CD4-positive, alpha-beta T cell treated with Interleukin-12 subunit alpha and Interleukin-12 subunit beta, for 1 hour (primary cell): Measurements from ENCODE around the gene PPIB.
"Not testable (repeated sequence)": the region's sequence is repeated elsewhere in the genome, so short reads cannot be mapped to it uniquely, and the experiment has no call there.

ENCODE experiments used
- DNase-seq: peaks from one replicate; pipeline ENCODE4 v3.0.0-alpha.2; 2020

The PPIB gene

DNA sequence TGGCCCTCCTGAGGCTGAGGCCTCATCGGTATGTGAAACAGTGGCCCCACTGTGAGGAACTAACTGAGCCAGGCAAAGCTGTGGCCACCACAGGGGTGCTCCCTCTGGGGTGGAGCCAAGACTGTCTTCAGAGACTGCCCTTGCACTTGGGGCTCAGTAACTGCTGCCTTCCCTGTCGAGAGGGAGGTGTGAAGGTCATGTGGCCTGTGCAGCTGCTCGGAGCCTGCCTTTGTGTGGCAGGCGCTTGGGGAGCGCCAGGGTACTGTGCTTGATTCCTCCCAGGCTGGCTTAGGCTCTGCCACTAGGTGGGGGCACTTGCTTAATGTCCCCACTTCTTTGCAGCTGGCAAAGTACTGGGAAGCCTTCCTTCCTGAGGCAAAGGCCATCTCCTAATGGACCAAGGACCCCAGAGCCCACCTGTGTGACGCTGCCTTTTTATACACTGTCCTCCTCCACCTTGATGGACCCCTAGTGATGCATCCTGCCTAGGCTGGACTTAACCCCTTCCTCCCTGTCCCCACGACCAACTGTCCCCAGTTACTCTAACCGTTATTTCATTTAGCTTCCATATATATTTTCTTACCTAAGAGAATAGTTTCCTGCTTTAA is 25.5 kb downstream of the PPIB start:
- DNase-seq, result no peak

DNA sequence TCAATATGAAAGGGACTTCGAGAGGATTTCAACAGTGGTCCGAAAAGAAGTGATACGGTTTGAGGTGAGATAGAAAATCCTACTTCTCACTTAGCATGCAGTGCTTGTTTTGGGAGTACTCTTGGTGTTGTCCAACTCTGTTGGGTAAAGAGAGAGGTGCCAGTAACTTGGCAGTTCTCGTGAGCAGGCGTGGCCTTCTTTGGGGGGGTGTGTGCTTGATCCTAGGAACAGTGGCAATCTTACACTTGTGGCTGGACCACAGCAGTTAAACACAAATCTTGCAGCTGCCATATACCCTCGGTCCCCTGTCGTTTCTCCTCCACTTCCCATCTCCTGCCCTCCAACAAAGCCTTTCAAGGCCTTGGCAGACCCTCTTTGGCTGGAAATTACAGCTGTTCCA is 26.5 kb downstream of the PPIB start:
- no peak for DNase-seq

DNA sequence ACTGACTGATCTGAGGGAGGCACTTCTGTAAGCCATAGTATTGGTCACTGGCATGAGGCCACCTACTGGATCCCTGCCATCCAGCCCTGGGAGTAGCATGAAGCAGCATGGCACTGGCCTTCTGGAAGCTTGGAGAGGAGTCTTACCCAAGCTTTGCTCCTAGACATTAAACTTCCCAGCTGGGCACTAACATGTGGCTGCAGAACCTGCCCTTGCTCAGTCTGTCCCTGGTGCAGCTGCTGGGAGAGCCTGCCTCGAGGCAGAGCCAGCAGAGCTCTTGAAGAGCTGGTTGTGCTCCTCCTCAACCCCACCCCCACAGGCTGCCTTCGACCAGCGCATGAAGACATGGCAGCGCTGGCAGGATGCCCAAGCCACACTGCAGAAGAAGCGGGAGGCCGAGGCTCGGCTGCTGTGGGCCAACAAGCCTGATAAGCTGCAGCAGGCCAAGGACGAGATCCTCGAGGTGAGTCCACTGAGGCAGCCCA is 28.4 kb downstream of the PPIB start:
- DNase-seq, result no peak

DNA sequence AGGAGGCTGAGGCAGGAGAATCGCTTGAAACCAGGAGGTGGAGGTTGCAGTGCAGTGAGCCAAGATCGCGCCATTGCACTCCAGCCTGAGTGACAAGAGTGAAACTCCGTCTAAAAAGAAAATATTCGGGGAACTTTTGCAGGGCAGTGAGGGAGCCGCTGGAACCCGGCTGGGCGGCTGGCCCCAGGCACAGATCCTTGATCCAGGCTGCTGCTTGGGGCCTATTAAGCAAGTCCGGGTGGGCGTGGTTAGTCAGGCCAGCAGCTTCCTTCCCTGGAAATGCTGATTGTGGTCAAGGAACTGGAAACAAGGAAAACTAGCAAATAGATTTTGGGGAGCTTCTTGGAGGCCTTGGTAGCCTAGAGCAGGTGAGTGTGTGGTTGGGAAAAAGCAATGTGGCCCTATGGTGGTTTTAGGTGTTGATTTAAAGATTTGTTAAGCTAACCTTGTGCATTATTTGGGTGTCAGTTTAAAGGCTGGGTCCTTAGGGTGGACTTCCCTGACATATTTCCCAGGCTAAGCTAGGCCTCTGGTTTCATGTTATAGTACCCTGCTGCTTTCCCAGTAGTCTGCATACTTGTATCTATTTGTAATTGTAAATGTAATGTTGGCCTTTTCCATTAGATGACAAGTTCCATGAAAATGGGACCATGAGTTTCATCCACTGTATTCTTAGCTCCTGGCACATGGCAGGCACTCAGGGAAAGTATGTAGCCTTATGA is 29.0 kb downstream of the PPIB start:
- no peak for DNase-seq

DNA sequence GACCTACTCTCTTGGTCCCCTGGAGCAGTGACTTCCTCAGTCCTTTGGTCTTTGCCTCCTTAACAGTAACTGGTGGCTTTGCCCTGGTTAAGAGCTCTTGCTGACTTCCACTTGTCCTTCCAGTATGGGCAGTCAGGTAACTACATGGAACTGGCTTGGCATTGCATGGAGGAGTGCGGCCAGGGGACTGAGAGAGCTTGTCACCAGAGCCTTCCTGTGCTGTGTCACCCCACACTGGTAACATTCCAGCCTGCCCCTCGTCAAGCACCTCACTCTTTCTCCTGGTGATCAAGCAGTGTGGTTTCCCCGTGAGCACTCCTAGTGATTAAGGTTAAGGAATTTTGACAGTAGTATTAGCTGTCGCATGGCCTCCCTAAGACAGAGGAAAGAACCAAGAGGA is 30.6 kb downstream of the PPIB start:
- DNase-seq, result no peak

DNA sequence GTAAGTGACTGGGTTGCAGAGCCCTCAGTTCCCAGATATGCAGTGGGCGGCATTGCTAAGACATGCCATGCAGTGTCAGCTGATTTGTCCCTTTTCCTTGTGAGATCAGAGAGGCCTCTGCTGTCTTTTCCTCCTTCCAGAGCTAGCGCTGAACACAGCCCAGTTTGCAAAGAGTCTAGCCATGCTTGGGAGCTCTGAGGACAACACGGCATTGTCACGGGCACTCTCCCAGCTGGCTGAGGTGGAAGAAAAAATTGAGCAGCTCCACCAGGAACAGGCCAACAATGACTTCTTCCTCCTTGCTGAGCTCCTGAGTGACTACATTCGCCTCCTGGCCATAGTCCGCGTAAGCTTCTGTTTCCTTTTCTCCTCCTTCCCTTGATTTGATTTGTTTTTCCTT is 31.3 kb downstream of the PPIB start:
- no peak for DNase-seq

DNA sequence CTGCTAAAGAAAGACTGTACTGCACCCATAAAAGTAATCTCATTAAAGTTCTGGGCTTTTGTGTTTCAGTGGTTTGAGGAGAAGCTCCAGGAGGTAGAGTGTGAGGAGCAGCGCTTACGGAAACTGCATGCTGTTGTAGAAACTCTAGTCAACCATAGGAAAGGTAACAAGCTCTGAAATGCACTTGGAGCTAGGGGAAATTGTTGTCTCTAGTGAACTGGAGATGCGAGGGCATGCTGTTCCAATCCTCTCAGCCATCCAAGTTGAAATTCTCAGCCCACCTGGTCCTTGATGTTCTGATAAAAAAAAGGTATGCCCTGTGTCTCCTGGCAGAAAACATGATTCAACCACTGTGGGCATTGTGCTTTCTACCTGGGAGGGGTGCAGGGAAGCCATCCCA is 32.7 kb downstream of the PPIB start:
- no peak for DNase-seq

DNA sequence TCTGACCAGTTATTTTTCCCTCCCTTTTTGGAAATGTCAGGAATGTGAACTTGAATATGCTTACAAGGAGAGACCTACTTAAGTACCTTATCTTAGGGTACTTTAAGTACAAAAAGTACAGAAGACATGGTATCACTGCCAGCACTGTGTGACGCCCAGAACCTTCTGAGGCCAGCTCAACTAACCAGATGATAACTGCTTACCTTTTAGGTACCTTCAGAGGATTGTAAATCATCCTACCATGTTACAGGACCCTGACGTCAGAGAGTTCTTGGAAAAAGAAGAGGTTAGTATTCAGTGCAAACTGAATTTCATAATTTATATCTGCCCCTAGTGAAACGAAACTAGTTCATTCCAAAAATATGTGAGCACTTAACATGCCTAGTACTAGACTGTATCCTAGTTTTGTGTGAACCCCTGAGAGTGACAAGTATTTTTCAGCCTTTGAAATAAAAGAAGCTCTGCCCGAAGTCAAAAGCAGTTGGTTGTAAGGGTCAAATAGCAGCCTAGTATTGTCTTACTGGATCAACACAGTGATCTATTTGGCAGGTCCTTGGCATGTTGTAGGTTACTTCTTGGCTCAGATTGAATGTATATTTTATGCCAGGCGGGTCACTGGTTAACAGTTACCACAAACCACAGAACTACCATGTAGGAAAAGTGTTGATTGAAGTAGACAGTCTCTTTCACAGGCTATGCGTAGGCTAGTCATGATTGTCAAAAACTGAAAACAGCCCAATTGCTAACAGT is 35.1 kb downstream of the PPIB start:
- no peak for DNase-seq

DNA sequence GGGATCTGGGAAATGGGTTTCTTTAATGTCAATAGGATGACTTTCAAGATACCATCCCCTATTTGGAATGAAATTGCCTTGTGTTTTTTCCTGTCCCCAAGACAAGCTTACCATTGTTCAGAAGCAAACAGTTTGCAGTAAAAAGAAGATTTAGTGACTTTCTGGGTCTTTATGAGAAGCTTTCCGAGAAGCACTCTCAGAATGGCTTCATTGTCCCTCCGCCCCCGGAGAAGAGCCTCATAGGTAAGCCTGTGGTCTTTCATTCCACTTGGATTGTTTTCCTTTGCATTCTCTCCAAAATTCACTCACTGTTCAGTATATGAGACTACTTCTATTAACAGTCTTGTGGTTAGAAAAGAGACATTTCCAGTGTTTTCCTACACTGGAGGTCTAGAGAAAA is 36.8 kb downstream of the PPIB start:
- no peak for DNase-seq

DNA sequence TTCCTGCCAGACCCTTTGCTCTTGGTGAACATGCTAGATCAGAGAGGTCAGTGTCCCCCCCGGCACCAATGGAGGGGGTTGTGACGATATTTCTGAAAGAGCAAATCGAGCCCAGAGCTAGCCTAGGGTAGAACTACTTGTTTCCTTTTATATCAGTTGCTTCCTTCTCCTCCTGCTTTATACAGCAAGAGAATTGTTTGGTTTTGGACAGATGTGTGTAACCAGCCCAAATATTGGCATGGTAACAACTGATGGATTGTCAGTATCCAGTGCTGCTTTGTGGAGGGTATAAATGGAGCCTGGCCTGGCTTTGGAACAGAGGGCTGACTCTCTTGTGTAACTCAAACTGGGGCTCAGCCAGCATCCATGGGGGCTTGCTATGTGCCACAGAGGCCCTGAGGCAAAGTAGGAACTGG is 39.9 kb downstream of the PPIB start:
- no peak for DNase-seq

DNA sequence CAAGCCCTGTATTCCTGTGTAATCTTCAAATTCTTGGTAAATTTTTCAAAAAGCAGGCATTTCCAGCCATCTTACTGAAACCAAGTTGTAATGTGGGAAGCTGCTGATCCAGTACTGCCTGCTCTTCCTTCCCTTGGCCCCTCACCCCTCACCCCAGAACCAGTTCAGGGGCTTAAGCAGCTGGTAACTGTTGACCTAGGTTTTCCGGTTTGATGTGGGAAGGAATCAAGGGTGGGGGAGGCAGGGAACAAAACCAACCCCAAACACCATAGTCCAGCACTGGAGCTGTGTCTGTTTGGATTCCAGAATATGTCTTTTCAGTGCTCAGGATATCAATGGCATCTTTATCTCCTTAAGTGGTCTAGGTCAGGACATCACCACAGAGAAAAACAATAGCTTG is 40.4 kb downstream of the PPIB start:
- no peak for DNase-seq

DNA sequence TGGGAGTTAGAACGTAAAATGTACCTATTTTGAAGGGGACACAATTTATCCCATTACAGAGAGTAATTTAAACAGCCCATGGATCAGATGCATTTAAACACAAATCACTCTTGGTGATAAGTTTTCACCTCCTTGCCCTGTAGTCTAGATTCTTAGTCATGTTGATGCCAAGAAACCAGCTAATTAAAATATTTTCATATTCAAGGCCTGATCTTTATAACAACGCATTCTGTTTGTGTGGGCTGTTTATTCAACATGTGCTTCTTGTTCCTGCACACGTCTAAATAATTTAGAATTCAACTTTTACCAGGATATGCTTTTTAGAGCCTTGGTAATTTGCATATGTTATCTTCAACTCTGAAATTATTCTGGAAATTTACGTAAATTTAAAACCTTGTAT is 41.2 kb downstream of the PPIB start:
- no peak for DNase-seq

DNA sequence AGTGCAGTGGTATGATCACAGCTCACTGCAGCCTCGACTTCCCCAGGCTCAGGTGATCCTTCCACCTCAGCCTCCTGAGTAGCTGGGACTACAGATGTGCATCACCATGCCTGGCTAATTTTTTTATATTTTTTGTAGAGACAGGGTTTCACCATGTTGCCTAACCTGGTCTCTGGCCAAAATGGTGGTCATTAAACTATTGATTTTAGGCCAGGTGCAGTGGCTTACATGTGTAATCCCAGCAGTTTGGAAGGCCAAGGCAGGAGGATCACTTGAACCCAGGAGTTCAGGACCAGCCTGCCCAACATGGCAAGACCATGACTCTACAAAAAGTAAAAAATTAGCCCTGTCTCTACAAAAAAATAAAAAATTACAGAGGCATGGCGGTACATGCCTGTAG is 42.5 kb downstream of the PPIB start:
- not testable (repeated sequence) for DNase-seq

DNA sequence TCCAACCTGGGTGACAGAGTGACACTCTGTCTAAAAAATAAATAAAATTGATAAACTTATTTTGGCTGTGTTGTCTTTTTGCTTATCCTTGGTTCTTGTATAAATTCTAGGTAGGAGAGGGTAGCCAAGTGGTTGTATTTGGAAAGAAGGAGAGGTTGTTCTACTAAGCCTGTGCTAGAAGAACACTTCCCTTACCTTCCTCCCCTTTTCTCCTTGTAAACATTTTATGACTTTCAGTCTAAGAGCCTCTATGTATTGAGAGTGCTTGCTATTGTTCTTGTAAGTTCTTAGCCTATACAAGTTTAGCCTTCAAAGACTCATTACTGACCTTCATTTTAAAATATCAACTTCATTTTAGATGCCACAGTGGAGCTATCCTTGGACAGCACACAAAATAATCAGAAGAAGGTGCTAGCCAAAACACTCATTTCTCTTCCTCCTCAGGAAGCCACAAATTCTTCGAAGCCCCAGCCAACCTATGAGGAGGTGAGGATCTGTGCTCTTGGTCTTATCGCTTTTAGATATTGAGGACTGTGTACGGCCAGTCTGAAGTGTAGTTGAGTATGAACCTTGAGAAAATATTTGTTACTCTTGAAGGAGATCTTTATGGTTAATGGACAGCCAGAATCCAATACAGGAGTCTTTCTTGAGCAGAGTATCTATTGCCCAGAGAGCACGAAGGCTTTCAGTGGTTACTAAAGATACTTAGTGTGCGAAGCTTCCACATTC is 44.9 kb downstream of the PPIB start:
- DNase-seq, result no peak

DNA sequence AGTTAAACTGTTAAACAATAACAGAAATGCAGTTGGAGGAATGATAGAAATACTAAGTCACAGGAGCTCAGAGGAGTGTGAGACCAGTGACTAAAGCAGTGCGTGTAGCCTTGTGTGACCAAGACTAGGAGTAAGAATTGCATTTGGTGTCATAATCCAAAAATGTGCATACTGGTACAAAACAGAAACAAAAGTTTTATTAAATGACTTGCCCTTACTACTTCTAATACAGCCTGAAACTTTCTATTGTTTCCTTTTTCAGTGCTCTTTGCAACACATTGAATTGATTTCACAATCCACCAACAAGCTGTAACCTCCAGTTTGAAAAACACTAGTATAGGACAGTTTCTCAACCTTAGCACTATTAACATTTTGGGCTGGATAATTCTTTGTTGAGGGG is 49.9 kb downstream of the PPIB start:
- DNase-seq, result no peak

DNA sequence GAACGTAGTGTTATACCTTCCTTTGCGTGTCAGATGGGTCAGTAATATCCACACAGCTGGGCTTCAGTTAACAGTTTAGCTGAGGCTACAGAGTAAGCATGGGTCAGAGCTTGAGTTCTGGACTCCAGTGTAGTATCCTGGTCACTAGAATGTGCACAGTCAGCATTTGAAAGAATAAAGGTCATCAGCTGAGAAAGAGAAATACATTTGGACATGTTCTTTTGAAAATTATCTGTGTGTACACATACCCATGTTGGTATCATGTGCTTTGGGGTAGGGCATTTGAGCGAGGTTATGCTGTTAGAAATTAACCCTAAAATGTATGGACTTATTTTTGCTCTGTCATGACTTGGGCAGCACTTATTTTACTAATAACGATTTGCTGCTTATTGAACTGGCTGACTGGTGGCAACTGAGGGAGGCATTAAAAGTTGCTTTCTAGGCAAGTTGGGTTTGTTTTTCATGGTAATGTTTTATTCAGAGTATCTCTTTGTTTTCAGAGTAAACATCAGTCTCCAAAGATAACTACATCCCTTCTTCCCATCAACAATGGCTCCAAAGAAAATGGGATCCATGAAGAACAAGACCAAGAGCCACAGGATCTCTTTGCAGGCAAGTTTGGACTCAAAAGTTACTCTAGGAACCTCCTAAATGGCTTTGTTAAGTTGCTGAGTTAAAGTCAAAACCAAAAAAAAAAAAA is 50.6 kb downstream of the PPIB start:
- no peak for DNase-seq

DNA sequence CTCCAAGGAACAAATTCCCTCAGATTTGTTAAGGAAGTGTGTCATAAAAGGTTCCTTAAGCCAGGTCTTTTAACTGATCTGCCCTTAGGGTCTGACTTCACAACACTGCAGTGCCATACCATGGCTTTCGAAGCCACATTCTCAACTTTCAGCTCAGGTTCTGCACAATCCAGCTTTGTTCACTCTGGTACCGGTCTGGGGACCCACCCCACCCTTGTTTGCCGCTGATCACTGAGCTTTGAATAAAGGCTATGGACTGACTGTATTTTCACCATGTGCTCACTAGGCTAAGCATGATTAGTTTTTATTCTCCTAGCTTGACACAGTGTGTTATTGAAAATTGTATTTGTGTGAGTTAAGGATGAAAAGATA is 51.2 kb downstream of the PPIB start:
- no peak for DNase-seq

DNA sequence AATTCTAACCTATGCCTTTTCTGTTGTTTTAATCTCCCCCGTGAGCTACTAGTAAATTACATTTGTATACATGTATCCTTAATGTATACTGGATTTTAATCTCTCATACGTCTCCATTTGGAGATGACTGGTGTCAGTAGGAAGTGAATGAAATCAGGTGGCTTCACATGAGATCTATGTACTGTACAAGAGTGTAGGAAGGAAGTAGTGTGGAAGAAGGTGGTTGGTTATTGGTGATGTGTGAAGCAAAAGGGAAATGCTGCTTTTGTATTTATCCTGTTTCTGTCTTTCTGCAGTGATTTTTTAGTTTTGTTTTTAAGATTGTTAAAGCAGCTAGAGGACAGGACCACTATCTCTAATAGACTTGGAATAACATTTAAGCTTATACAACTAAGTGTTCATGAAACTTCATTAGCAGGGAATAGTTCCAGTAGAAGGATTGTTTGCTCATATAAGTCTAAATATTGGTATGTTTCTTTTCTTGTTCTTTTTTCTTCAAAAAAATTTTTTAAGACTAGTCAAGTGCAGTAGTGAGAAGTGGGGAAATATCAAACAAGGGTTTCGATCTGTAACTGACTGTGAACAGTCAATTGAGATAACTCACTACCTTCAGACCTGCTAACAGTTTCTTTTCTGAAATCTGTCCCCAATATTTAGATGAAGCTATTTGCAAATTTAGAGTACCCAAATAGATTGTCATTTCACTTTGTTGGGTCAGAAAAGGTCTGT is 51.7 kb downstream of the PPIB start:
- no peak for DNase-seq

DNA sequence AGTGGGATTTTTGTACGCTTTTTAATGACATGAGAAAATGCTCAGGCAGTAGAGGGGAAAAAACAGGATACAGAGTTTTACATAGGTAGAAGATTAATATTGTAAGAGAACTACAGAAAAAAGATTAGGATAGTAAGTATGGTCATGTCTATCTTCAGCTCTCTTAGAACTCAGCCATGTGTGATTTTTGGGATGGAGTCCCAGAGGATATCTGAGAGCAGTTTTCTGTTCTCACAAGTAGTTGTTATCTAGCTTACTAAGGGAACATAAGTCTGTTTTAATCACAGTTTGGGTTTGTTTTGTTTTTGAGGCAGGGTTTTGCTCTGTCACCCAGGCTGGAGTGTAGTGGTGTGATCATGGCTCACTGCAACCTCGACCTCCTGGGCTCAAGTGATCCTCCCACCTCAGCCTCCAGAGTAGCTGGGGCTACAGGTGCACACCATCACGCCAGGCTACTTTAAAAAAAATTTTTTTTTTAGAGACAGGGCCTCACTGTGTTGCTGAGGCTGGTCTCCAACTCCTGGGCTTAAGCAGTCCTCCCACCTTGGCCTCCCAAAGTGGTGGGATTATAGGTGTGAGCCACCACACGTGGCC is 52.6 kb downstream of the PPIB start:
- not testable (repeated sequence) for DNase-seq

DNA sequence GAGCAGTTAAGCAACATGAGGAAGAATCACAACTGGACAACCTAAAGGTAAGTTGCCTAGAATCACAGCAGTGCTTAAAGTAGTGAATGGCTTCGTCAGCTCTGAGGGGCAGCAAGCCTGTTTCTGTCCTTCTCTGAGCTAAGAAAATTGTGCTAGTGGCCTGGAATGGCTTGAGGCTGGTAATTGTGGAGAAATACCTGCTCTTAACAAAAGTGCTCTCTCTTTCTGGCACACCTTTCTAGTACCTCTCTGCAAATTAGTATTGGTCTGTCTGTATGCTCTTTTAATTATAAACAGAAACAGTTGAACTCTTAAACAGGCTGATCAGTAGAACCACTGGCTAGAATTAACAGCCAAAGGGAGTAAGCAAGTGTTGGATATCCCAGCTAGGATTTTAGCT is 55.5 kb downstream of the PPIB start:
- no peak for DNase-seq
